Keratinocyte (primary cell): ENCODE results near the gene RENBP. TPM values are rescaled to one million over a fixed set of nuclear protein-coding genes. Genes with fewer than 3 reads are reported as not detected.

Experiments
- DNase-seq: peaks from one replicate; pipeline ENCODE4 v3.0.0-alpha.2; 2011; ENCODE audit warnings: low read depth, missing footprints, low spot score
- FAIRE-seq: peaks from 2 replicates; lab custom pipeline; 2011; peaks lifted over from hg19 to GRCh38; lab: Jason Lieb, UNC
- H2AFZ ChIP-seq: 2 replicates; pipeline ENCODE4 v1.6.0; 2012; ENCODE audit warnings: low read length, control low read depth, inconsistent platforms; ENCODE audit not compliant: control insufficient read depth
- H3K27ac ChIP-seq: 2 replicates; pipeline ENCODE4 v1.5.1; 2011; ENCODE audit warnings: low read length; ENCODE audit not compliant: control insufficient read depth, insufficient read depth
- H3K27me3 ChIP-seq: 3 replicates; pipeline ENCODE4 v1.6.0; 2011; ENCODE audit warnings: low read length; ENCODE audit not compliant: control insufficient read depth, insufficient read depth; ENCODE audit errors: extremely low read depth
- H3K36me3 ChIP-seq, 2 experiments: 2 replicates in 1 of 2; 3 replicates in 1 of 2; pipeline ENCODE4 v1.5.1; 2011; ENCODE audit warnings: low read length in 2 of 2, mild to moderate bottlenecking in 1 of 2; ENCODE audit not compliant: control insufficient read depth in 2 of 2, insufficient read depth in 2 of 2; ENCODE audit errors: extremely low read depth in 1 of 2
- H3K4me1 ChIP-seq: 3 replicates; pipeline ENCODE4 v1.5.1; 2011; ENCODE audit warnings: low read length; ENCODE audit not compliant: control insufficient read depth, insufficient read depth; ENCODE audit errors: extremely low read depth
- H3K4me2 ChIP-seq: 3 replicates; pipeline ENCODE4 v1.6.0; 2011; ENCODE audit warnings: low read depth, low read length; ENCODE audit not compliant: control insufficient read depth, insufficient read depth; ENCODE audit errors: extremely low read depth
- H3K4me3 ChIP-seq, 3 experiments: fragments of 200-600 bp in 1 of 3; sonication (generic) in 1 of 3; 2 replicates in 2 of 3; 3 replicates in 1 of 3; pipeline ENCODE4 v1.5.1; 2011 to 2016; ENCODE audit warnings: low read length in 3 of 3, mild to moderate bottlenecking in 3 of 3, control low read depth in 2 of 3, inconsistent platforms in 1 of 3, low read depth in 1 of 3, mixed read lengths in 1 of 3, mixed run types in 1 of 3, moderate library complexity in 1 of 3; ENCODE audit not compliant: control insufficient read depth in 2 of 3, insufficient read depth in 2 of 3; ENCODE audit errors: extremely low read depth in 1 of 3
- H3K79me2 ChIP-seq: 2 replicates; pipeline ENCODE4 v1.6.0; 2012; ENCODE audit warnings: low read length; ENCODE audit not compliant: control insufficient read depth, insufficient read depth
- H3K9ac ChIP-seq: 3 replicates; pipeline ENCODE4 v1.6.0; 2011; ENCODE audit warnings: low read length; ENCODE audit not compliant: control insufficient read depth, insufficient read depth; ENCODE audit errors: extremely low read depth
- H3K9me1 ChIP-seq: 3 replicates; pipeline ENCODE4 v1.6.0; 2011; ENCODE audit warnings: low read length; ENCODE audit not compliant: control insufficient read depth, insufficient read depth; ENCODE audit errors: extremely low read depth
- H3K9me3 ChIP-seq: 2 replicates; pipeline ENCODE4 v1.5.1; 2012; ENCODE audit warnings: low read depth, low read length; ENCODE audit not compliant: control insufficient read depth
- H4K20me1 ChIP-seq: 3 replicates; pipeline ENCODE4 v1.6.0; 2011; ENCODE audit warnings: low read length; ENCODE audit not compliant: control insufficient read depth, insufficient read depth; ENCODE audit errors: extremely low read depth
- EZH2 ChIP-seq: IDR thresholded peaks from one replicate; pipeline ENCODE4 v1.6.1; 2012; ENCODE audit warnings: inconsistent platforms, mild to moderate bottlenecking, low read length, moderate library complexity
- dilution Hi-C: fragments of 300-500 bp; cut with MboI; formaldehyde crosslinking; loops from one replicate; pipeline ENCODE4 v1.7.0; 2020; ENCODE audit warnings: low sequenced_read_pairs; ENCODE audit not compliant: extremely low pct_ligation_motif_present
- polyA plus RNA-seq, 5 experiments: library from polyadenylated mRNA; depleted of rRNA in 3 of 5; stranded (reverse) in 3 of 5; stranded (forward) in 1 of 5; unstranded in 1 of 5; fragments of >200 nt; gene quantifications; 1 replicate in 1 of 5; 2 replicates in 3 of 5; 3 replicates in 1 of 5; pipeline versions ENCODE4 v1.2.1 to v1.2.3, GENCODE V29; 2011 to 2012; ENCODE audit warnings: missing spikeins in 2 of 5, low read depth in 1 of 5, low replicate concordance in 1 of 5
- TF ChIP-seq, protein P1 (sequence below), 3 experiments: IDR thresholded peaks in 1 of 3; conservative IDR thresholded peaks in 1 of 3; optimal IDR thresholded peaks in 1 of 3; 2 replicates in 2 of 3; 3 replicates in 1 of 3; pipeline versions ENCODE3 to v1.5.1; 2011; ENCODE audit warnings: low read length in 3 of 3, mild to moderate bottlenecking in 3 of 3, moderate library complexity in 2 of 3, control low read depth in 1 of 3, inconsistent platforms in 1 of 3; ENCODE audit not compliant: insufficient read depth in 2 of 3; ENCODE audit errors: extremely low read depth in 1 of 3

The RENBP gene
- polyA plus RNA-seq, 1 donor (not counting 4 experiments of a cell fraction or from before 2014, with no cell fraction given), result 0.16 TPM

DNA sequence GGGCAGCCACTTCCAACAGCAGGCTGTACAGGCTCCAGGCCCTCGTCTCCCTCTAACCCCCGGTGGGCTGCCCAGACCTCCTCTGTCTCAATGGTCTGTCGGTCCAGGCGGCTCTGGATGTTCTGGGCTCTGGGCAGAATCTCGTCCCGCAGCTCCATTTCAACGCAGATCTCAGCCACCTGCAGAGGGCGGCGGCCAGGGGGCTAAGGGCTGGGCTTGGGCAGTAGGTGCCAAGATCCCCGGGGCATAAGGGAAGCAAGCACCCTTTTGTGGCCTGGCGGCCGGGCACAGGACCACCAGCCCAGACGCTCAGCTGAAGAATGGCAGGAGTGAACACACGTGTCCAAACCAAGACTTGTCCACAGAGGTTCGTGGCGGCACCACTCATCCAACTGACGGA lies 30.7 kb downstream of the RENBP start:
- Histone ChIP-seq H3K27ac (no peak overlapping the region), H3K36me3 (no peaks in the 10 kb centered on the region), H3K4me2 (no peak overlapping the region), H4K20me1 (no peaks in the 10 kb centered on the region), H3K9ac (no peak overlapping the region), H3K4me1 (peaks cover 8% of the 10 kb centered on the region), H3K9me1 (no peaks in the 10 kb centered on the region), H2AFZ (no peak overlapping the region), H3K9me3 (no peaks in the 10 kb centered on the region), H3K79me2 (no peaks in the 10 kb centered on the region), H3K4me3 (no peak overlapping the region), H3K27me3 (no peaks in the 10 kb centered on the region)
- FAIRE-seq (no peak), DNase-seq (no peak)
- dilution Hi-C loops, result no loop called here
- no peak for TF ChIP-seq EZH2
- TF ChIP-seq, protein P1, sequence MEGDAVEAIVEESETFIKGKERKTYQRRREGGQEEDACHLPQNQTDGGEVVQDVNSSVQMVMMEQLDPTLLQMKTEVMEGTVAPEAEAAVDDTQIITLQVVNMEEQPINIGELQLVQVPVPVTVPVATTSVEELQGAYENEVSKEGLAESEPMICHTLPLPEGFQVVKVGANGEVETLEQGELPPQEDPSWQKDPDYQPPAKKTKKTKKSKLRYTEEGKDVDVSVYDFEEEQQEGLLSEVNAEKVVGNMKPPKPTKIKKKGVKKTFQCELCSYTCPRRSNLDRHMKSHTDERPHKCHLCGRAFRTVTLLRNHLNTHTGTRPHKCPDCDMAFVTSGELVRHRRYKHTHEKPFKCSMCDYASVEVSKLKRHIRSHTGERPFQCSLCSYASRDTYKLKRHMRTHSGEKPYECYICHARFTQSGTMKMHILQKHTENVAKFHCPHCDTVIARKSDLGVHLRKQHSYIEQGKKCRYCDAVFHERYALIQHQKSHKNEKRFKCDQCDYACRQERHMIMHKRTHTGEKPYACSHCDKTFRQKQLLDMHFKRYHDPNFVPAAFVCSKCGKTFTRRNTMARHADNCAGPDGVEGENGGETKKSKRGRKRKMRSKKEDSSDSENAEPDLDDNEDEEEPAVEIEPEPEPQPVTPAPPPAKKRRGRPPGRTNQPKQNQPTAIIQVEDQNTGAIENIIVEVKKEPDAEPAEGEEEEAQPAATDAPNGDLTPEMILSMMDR (optimal IDR thresholded peaks at IDR 0.05 in 1 of 3, IDR thresholded peaks at IDR 0.05 in 1 of 3, conservative IDR thresholded peaks at IDR 0.05 in 1 of 3; ENCODE audit: extremely low read depth in 1 of 3, insufficient read depth in 2 of 3, low read length in 3 of 3), result no peak

DNA sequence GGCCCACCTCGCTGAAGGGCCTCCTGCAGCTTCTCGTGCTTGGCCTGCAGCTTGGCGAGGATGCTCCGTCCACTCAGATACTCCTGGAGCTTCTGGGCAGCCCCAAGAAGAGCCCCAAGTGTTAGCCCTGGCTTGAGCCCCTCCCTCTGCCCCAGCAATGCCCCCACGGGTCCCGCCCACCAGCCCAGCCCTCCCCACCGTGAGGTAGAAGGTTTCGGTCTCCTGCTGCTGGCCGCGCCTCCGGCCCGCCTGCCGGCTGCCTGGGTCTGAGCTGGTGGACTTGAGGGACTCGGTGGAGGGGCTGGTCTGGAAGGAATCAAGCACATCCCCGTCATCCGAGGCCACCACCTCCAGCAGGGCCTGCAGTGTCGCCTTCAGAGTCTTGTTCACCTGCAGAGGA lies 31.2 kb downstream of the RENBP start:
- Histone ChIP-seq H3K36me3 (no peaks in the 10 kb centered on the region), H3K4me1 (peaks cover 8% of the 10 kb centered on the region), H4K20me1 (no peaks in the 10 kb centered on the region), H3K9ac (no peak overlapping the region), H3K27me3 (no peaks in the 10 kb centered on the region), H3K27ac (no peak overlapping the region), H3K9me3 (no peaks in the 10 kb centered on the region), H3K79me2 (no peaks in the 10 kb centered on the region), H3K9me1 (no peaks in the 10 kb centered on the region), H3K4me2 (no peak overlapping the region), H2AFZ (no peak overlapping the region), H3K4me3 (no peak overlapping the region)
- DNase-seq (no peak), FAIRE-seq (no peak)
- dilution Hi-C loops, result no loop called here
- TF ChIP-seq, protein P1 (optimal IDR thresholded peaks at IDR 0.05 in 1 of 3, IDR thresholded peaks at IDR 0.05 in 1 of 3, conservative IDR thresholded peaks at IDR 0.05 in 1 of 3; ENCODE audit: extremely low read depth in 1 of 3, insufficient read depth in 2 of 3, low read length in 3 of 3), result no peak
- TF ChIP-seq EZH2, result no peak
